HEK293T (cell line): Measurements from ENCODE around the gene PFKP.
"Not testable (repeated sequence)": the region's sequence is repeated elsewhere in the genome, so short reads cannot be mapped to it uniquely, and the experiment has no call there.

Experiments
- CTCF ChIA-PET: fragments of 350-600 bp; formaldehyde crosslinking; extraction: SDS; loops from one replicate; lab custom pipeline; 2021; ENCODE audit warnings: antibody characterized with exemption, inconsistent platforms; lab: Yijun Ruan, JAX
- POLR2A ChIA-PET: fragments of 350-600 bp; formaldehyde crosslinking; extraction: SDS; loops from one replicate; lab custom pipeline; 2020; ENCODE audit warnings: antibody characterized with exemption, inconsistent platforms; lab: Yijun Ruan, JAX
- DNase-seq: peaks from one replicate; pipeline ENCODE4 v3.0.0; 2012; ENCODE audit warnings: mixed read lengths; ENCODE audit errors: extremely low spot score
- ARNT ChIP-seq: fragments of 450-650 bp; IDR thresholded peaks from 2 replicates; pipeline ENCODE4 v1.6.1; 2017; ENCODE audit warnings: mild to moderate bottlenecking
- BHLHE40 ChIP-seq: fragments of 450-650 bp; IDR thresholded peaks from 2 replicates; pipeline ENCODE4 v1.6.1; 2016; ENCODE audit warnings: mild to moderate bottlenecking, moderate library complexity, borderline replicate concordance
- CTBP1 ChIP-seq: fragments of 450-650 bp; IDR thresholded peaks from 2 replicates; pipeline ENCODE4 v1.6.1; 2016; ENCODE audit warnings: borderline replicate concordance
- ELF4 ChIP-seq: fragments of 450-650 bp; IDR thresholded peaks from 2 replicates; pipeline ENCODE4 v1.6.1; 2017; ENCODE audit warnings: antibody characterized with exemption
- FOXA1 ChIP-seq: fragments of 450-650 bp; IDR thresholded peaks from 2 replicates; pipeline ENCODE4 v1.6.1; 2016; ENCODE audit warnings: mild to moderate bottlenecking
- FOXK2 ChIP-seq: fragments of 450-650 bp; IDR thresholded peaks from 2 replicates; pipeline ENCODE4 v1.6.1; 2016; ENCODE audit warnings: mild to moderate bottlenecking
- FOXM1 ChIP-seq: fragments of 450-650 bp; IDR thresholded peaks from 2 replicates; pipeline ENCODE4 v1.6.1; 2017; ENCODE audit warnings: mild to moderate bottlenecking, borderline replicate concordance
- HDGF ChIP-seq: fragments of 450-650 bp; IDR thresholded peaks from 2 replicates; pipeline ENCODE4 v1.6.1; 2017; ENCODE audit warnings: antibody characterized with exemption, borderline replicate concordance
- L3MBTL2 ChIP-seq: fragments of 450-650 bp; conservative IDR thresholded peaks from 2 replicates; pipeline ENCODE4 v1.6.1; 2016; ENCODE audit warnings: mild to moderate bottlenecking
- LEF1 ChIP-seq: fragments of 450-650 bp; IDR thresholded peaks from 2 replicates; pipeline ENCODE4 v1.6.1; 2017; ENCODE audit warnings: mild to moderate bottlenecking, borderline replicate concordance
- NFRKB ChIP-seq: fragments of 450-650 bp; IDR thresholded peaks from 2 replicates; pipeline ENCODE4 v1.6.1; 2016; ENCODE audit warnings: mild to moderate bottlenecking, moderate library complexity
- PKNOX1 ChIP-seq: fragments of 450-650 bp; IDR thresholded peaks from 2 replicates; pipeline ENCODE4 v1.6.1; 2016
- SP1 ChIP-seq: fragments of 450-650 bp; IDR thresholded peaks from 2 replicates; pipeline ENCODE4 v1.6.1; 2017
- SUZ12 ChIP-seq: fragments of 450-650 bp; IDR thresholded peaks from 2 replicates; pipeline ENCODE4 v1.6.1; 2016; ENCODE audit warnings: mild to moderate bottlenecking
- TARDBP ChIP-seq: fragments of 450-650 bp; IDR thresholded peaks from 2 replicates; pipeline ENCODE4 v1.6.1; 2016
- ZNF384 ChIP-seq: fragments of 450-650 bp; IDR thresholded peaks from 2 replicates; pipeline ENCODE4 v1.6.1; 2016

The PFKP gene

GRCh38 chr10:3167611-3168330 lies 100.4 kb downstream of the PFKP start:
- TF ChIP-seq FOXK2 (no peak), ZNF384 (no peak), FOXA1 (no peak), BHLHE40 (no peak), ELF4 (no peak), SP1 (no peak)
- CTCF ChIA-PET: no interaction called here
- DNase-seq: no peak

GRCh38 chr10:3169271-3169670 lies 101.9 kb downstream of the PFKP start:
- DNase-seq: no peak
- ChIA-PET CTCF (no interaction called here), POLR2A (no interaction called here)
- TF ChIP-seq ARNT (no peak), ELF4 (no peak), CTBP1 (no peak), FOXK2 (no peak), L3MBTL2 (no peak)

More at GRCh38 chr10:3167611-3168330, 100.4 kb downstream of the PFKP start:
- POLR2A ChIA-PET: no interaction called here

- TF ChIP-seq PKNOX1 (no peak), BHLHE40 (no peak), CTBP1 (no peak), ZNF384 (no peak), FOXA1 (no peak), SUZ12 (no peak), SP1 (no peak), FOXM1 (no peak), LEF1 (no peak), ARNT (no peak), L3MBTL2 (no peak), NFRKB (no peak), HDGF (no peak)
- POLR2A ChIA-PET: no interaction called here
- CTCF ChIA-PET: no interaction called here
- no peak for DNase-seq
Measured at GRCh38 chr10:3169673-3170072, 102.3 kb downstream of the PFKP start.

- DNase-seq, CTCF ChIA-PET, POLR2A ChIA-PET: not testable (repeated sequence)
Measured at GRCh38 chr10:3171488-3171887, 104.1 kb downstream of the PFKP start.

GRCh38 chr10:3172081-3172445 lies 104.7 kb downstream of the PFKP start:
- ChIA-PET CTCF (interaction anchor here (0.7 kb wide), 1 partner anchor 22 kb away, joined by 5 read pairs; no protein-coding TSS in a partner anchor), POLR2A (interaction anchor here (0.6 to 1.3 kb wide), 6 partner anchors 8 to 104 kb away, joined by 3 to 5 read pairs (median 3); no protein-coding TSS in a partner anchor)
- TF ChIP-seq FOXA1: no peak
- no peak for TF ChIP-seq ARNT
- TF ChIP-seq NFRKB: no peak
- no peak for TF ChIP-seq ELF4
- no peak for TF ChIP-seq BHLHE40
- no peak for TF ChIP-seq CTBP1
- no peak for TF ChIP-seq ZNF384
- no peak for TF ChIP-seq SUZ12
- no peak for TF ChIP-seq PKNOX1
- no peak for TF ChIP-seq TARDBP
- TF ChIP-seq L3MBTL2: no peak
- no peak for TF ChIP-seq FOXK2
- no peak for TF ChIP-seq LEF1
- no peak for TF ChIP-seq FOXM1
- TF ChIP-seq HDGF: no peak
- no peak for TF ChIP-seq SP1
- DNase-seq: no peak

GRCh38 chr10:3172446-3173170 lies 105.3 kb downstream of the PFKP start, which contains the start of gene PITRM1:
Gene PITRM1, minus strand, starts transcription at chr10:3172782. Its CDS starts 10 bp downstream, at chr10:3172772.
- ChIA-PET CTCF (interaction anchor here (0.7 kb wide), 1 partner anchor 21 kb away, joined by 5 read pairs; no protein-coding TSS in a partner anchor), POLR2A (interaction anchor here (0.6 to 1.3 kb wide), 10 partner anchors 8 to 105 kb away, joined by 3 to 6 read pairs (median 3); no protein-coding TSS in a partner anchor)
- peak; percentile 96 for DNase-seq
- TF ChIP-seq SUZ12 (no peak), ELF4 (peak; percentile 69), FOXK2 (no peak), L3MBTL2 (peak; percentile 42; the same call in 1 of the 2 replicates), CTBP1 (no peak), TARDBP (no peak), PKNOX1 (peak; percentile 78), BHLHE40 (no peak)
